GM19351 (cell line): Measurements from ENCODE around the gene PPP1R14C.
A peak's percentile ranks its signal among the peaks of the same experiment; 100 is the strongest.
"Not testable (repeated sequence)": the region's sequence is repeated elsewhere in the genome, so short reads cannot be mapped to it uniquely, and the experiment has no call there.

Source experiments
- ATAC-seq: cut with Tn5 transposase; IDR thresholded peaks from one replicate; pipeline ENCODE4 v1.9.1; 2021; ENCODE audit warnings: mild to moderate bottlenecking, moderate library complexity; ENCODE audit not compliant: unreplicated experiment

PPP1R14C gene

DNA sequence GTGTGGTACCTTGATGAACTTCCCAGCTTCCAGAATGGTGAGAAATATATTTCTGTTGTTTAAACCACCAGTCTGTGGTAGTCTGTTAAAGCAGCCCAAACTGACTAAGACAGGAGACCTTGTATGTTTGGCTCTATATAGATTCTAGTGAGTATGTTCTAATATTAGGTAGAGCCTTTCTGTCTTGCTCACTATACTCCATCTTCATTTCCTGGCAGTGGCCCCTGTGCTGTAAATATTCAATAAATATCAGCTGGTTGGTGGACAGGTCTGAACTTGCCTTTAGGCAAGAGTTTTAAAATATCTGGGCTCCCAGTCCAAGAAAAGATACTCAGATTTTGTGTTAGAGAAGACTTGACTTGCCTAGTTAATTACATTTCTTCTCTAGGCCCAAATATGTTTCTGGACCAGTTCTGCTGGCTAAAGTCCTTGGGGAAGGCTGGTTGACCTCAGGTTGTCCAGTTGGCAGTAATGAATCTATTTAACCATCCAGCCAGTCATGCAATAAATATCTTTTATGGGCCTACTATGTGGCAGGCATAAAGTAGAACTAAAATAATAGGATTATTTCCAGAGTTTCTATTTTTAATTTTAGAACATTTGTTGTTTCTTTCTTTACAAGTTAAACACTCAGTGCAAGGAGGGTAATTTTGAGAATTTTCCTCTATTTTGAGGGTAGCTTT, 22.3 kb downstream of the PPP1R14C start:
- no peak for ATAC-seq

DNA sequence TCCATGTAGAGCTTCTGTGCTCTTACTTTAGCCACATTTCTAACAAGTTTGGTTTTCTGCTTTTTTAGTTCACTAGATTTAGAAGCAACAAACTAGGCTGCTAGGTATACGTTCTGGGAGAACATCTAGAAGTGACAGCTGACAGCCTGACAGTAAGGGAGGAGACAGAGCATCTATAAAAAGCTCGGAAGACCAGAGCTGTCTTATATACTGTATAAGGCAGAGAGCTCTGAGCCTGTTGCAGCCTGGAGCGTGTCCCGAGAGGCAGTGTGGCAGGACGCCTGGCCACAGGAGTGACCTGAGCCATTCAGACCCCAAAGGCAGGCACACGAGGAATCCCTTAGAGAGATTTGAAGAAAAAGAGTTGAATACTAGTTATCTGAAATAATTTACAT, 24.6 kb downstream of the PPP1R14C start:
- ATAC-seq: no peak

DNA sequence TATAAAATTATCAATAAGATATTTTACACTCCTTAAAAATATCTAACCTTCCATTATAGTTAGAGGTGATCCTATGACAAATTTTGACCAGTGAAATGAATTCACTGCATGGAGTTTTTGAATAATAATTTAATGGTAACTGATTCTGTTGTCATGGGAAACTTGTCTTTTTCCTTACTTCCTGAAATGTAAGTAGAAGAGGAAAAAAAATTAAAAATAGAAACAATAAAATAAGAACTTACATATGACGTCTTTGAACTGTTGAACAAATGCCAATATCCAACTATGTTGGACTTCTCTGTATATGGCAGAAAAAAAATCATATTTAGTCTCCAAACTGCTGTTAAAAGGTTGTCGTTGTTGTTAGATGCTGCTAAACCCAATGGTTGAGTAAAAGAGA, 26.3 kb downstream of the PPP1R14C start:
- no peak for ATAC-seq

DNA sequence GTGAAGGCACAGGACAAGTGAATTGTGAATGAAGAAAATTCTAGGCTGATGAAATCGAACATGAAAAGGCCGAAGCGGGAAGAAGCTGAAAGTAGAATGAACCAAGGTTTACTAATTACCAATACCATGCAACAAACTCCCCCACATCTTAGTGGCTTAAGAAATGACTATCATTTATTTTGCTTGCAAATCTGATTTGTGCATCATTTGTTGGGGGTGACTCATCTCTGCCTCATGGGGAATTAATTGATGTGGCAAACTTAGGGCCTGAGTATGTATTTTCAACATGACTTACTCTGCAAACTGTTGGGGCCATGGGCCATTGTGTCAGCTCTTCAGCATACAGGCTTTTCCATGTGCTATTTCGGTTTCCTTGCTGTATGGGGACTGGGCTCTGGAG, 26.8 kb downstream of the PPP1R14C start:
- no peak for ATAC-seq

DNA sequence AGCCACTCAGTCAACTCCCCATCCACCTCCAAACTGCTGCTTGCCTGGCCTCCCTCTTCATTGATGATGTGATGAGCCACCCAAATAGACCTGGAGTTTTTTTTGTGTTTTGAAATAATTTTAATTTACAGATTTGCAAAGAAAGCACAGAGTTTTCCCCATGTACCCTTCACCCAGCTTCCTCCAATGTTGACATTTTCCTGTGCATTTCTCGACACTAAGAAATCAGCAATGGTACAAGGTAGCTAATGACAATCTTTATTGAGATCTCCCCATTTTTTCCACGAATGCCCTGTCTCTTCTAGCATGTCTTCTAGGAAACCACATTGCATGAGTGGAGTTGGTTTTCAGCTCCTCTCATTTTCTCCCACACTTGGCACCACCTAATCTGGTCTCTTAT, 30.1 kb downstream of the PPP1R14C start:
- no peak for ATAC-seq

DNA sequence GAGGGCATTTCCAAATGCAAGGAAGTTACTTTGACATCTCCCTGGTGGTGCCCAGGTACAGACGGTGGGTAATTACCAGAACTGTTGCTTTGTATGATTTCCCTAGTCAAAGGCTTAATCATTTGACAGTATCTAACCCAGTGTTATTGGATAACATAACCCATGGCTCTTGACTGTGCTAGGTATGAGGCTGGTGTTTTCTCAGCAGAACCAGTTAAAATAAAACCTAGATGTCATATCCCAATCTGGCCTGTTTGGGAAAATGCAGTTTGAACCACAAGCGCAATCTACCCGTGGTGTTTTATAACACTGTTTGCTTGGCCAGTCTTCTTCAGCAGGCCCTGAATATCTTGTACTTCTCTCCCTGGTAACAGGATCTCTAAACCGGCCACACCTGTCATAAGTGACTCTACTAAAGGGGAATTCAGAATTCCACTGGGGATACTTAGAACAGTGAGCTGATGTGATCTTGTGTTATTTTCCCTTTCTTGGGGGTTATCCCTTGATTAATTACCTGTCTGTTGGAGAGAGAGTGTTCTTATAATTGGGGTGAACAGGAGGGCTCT, 32.8 kb downstream of the PPP1R14C start:
- no peak for ATAC-seq

DNA sequence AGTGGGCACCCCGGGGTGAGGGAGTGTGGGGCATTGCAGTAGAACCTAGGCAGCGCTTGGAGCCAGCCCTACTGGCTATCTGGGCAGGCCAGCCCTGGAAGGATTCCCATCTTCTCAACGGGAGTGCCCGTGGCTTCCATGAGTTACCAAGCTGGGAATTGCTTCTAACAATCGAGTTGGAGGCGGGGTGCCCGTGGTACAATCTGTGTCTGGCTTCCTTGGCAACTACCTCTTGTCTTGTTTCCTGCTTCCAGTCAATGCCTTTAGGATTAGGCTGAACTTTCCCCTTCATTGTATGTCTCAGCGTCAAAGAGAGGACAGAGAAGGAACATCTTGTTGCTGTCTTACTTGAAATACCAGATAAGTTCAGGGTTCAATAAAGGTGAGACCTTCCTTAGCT, 33.3 kb downstream of the PPP1R14C start:
- no peak for ATAC-seq

DNA sequence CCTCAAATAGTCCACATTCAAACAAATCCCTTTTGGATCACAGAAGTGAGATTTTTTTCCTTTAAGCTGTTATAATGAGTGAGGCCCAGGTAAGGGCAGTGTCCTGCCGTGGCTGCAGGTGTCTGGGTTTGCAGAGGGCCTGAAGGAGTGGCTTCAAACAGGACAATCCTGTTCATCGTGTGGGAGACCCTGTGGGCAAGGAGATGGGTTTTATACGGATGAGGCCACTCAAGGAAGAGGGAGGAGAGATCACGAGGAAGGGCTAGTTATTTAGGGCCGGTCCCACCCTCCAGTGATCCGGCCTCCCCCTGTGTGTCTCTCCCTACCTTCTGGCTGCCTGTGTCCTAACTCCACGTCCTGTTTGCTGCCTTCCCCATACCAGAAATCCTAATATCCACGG, 33.8 kb downstream of the PPP1R14C start:
- ATAC-seq: no peak

DNA sequence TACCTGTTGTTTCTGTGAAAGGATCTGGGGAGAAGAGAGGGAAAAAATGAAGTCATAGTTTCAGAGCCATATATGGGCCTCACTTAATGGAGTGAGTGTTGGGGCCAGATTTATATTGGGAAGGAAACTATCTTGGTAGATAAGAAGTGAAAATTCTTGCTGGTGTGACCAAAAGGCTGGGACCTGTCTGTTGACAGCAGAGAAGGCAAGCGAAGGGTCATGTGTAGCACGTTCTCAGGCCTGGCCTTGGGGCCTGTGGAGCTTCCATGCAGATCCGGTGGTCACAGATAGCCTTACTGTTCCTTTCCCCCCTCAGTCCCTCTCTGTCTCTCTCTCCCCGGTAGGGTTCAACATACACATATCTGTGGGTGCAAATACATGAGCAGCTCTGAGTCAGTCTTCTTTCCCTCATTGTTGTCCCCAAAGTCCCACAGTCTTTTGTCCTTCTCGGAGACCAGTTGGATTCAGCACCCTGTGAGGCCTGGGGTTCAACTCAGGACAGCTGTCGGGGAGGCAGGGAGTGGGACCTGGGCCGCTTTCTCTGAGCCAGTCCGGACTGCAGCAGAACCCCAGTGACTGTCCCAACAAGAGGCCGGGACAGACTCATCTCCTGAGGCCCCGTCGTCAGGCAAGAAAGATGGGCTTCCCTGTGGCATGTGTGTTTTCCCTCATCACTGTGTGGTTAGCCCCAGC, 34.6 kb downstream of the PPP1R14C start:
- no peak for ATAC-seq

DNA sequence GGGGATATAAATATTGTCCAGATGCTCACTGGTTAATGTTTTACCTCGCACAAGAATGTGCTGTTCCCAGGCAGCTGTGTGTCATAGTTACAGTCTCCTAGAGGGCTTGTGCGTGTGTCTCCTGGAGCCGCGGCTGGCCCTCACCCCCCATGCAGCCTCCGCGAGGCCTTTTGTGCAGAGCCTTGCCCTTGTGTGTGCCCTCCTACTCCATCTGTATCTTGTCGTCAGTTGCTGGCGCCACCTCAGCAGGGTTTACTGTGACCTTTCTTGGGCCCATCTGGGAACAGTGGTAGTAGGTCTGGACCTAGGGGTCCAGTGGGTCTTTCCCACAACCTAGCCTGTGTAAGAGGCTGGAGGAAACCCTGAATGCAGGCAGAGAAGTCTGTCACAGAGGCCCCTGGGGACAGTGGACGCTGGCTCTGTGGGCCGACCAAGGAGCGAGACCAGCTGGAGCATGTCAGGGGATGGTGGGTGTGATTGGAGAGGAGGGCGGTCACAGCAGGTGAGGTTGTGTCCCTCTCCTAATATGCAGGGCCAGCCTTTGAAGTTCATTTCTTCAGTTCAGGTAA, 35.2 kb downstream of the PPP1R14C start:
- ATAC-seq: no peak

DNA sequence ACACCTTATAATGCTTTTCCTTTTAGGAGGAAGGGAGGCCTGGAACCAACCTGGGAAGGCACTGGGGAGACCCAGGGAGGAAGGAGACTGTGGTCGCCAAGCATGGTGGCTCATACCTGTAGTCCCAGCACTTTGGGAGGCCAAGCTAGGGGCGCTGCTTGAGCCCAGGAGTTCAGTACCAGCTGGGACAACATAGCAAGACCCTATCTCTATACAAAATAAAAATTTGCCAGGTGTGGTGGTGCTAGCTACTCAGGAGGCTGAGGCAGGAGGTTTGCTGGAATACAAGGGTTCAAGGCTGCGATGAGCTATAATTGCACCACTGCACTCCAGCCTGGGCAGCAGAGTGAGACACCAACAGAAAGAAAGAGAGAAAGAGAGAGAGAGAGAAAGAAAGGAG, 36.2 kb downstream of the PPP1R14C start:
- ATAC-seq: no peak

DNA sequence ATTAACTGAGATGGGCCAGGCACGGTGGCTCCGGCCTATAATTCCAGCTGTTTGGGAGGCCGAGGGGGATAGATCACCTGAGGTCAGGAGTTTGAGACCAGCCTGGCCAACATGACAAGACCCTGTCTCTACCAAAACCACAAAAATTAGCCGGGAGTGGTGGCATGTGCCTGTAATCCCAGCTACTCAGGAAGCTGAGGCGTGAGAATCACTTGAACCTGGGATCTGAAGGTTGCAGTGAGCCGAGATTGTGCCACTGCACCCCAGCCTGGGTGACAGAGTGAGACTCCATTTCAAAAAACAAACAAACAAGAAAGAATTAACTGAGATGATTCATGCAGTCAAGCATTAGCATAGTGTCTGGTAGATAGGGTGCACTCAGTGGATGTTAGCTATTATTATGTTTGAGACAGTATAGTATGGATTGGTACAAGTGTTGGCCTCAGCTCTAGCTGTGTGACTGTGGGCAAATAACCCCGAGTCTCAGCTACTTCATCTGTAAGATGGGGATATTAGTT, 37.1 kb downstream of the PPP1R14C start:
- not testable (repeated sequence) for ATAC-seq

DNA sequence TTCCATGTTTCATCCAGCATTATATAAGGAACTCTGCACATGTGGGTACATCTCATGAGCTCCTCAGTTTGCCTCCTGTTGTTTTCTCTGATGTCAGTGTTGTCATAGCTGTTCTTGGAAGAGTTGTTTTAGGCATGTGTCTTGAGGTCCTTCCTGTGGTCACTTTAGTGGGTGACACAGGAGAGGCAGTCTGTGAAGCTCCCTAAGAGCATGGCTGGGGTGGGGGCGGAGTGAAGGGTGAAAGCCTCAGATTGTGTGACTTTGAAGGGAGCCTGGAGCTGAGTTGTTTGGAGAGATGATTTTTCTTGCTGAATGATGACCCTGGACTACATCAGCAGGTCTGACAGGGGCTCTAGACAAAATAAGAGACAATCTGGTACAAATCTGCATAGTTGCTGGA, 37.7 kb downstream of the PPP1R14C start:
- no peak for ATAC-seq

DNA sequence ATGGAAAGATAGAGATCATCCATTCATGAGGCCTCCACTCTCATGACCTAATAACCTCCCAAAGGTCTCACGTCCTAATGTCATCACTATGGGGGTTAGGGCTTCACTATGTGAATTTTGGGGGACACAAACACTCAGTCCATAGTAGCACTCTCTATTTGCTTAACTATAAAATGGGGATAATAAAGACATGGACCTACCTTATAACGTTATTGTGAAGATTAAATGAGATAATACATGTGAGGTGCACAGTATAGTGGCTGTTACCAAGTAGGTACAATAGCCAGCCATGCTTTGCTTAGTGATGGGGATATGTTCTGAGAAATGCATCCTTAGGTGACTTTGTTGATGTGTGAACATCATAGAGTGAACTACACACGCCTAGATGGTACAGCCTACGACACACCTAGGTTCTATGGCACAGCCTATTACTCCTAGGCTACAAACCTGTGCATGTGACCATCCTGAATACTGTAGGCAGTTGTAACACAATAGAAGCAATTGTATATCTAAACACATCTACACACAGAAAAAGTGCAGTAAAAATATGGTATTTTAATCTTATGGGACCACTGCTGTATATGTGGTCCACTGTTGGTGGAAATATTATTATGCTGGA, 39.7 kb downstream of the PPP1R14C start:
- ATAC-seq: no peak

DNA sequence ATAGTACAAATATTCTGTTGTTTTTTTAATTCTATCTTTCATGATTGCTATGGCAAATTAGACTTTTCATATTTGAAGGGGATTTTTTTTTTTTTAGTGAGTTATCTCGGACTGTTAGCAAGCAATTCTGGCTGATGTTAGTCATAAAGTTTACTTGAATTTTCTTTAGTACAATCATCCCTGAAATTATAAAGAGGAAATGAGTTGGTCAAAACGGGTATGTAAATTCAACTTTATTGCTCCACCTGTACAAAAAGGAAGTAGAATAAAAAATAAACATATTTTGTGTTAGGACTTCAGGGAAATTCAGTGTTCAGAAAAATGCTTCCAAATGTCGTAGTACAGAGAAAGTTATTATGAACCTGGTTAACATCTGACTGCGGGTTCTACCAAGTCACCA, 40.3 kb downstream of the PPP1R14C start:
- no peak for ATAC-seq

DNA sequence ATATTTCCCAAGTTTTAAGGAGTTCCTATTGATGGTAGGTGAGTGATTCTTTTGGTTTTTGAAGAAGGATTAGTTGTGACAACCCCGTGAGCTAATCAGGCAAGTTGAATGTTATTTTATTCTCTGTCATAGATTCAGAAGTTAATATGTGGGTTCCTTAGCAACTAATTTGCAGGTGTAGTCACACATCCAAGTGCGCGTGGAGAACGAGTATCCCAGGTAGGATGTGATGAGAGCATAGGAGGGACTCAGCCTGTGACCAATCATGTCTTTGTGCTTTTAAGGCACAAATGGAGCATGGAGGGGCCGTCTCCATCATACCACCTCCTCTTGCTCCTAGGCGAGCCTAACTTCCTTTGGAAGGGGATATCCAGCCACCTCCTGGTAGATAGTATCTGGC, 41.1 kb downstream of the PPP1R14C start:
- no peak for ATAC-seq

DNA sequence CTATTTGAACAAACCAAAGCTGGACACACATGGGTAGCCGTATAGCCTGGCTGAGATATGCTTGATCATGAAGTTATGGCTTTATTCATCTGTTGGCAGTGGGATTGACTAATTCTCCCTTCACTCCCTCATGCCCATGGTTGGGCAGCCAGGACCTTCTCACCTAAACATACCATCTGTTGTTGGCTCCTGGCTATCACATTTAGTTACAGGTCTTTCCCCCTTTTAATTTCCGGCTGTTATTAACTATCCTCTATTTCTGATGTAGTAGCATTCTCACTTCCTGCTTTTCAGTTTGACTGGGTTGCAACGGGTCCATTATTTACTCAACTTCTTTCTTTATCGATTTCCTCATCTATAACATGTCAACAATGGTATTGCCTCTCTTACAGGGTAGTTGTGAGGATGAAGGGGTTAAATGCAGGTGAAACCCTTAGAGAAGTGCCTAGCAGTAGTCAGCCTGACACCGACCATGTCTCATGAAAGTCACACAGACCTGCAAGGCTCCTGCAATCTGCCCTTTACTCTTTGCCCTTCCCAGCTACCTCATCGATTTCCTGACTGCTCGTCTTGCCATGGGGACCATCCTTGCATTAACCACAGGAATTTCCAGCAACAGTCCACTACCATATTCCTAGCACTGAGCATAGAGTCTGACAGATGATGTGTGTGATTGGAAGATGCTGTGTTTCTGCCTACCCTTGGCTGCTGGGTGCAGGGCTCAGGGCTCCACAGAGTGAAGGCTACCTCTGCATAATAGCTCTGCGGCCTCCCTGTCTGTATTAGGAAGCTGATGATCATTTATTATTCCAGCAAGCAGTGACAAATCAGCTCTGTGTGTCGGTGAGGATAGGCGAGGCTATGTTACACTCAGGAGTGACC, 42.2 kb downstream of the PPP1R14C start:
- ATAC-seq: peak; percentile 50

DNA sequence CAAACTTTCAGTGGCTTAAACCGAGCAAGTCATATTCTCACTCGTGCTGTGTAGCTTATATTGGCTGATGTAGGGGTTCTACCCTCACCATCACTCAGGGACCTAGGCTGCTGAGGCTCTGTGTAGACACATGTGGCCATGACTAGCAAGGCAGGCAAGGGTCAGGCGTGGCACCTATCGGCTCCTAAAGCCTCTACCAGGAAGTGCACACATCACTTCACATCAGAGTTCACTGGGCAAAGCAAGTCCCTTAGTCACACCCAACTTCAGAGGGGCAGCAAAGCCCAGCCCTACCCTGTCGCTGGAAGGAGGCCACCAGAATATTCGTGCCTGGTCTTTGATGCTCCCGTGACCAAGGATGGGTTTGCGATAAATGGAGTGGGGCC, 42.9 kb downstream of the PPP1R14C start:
- ATAC-seq: no peak

DNA sequence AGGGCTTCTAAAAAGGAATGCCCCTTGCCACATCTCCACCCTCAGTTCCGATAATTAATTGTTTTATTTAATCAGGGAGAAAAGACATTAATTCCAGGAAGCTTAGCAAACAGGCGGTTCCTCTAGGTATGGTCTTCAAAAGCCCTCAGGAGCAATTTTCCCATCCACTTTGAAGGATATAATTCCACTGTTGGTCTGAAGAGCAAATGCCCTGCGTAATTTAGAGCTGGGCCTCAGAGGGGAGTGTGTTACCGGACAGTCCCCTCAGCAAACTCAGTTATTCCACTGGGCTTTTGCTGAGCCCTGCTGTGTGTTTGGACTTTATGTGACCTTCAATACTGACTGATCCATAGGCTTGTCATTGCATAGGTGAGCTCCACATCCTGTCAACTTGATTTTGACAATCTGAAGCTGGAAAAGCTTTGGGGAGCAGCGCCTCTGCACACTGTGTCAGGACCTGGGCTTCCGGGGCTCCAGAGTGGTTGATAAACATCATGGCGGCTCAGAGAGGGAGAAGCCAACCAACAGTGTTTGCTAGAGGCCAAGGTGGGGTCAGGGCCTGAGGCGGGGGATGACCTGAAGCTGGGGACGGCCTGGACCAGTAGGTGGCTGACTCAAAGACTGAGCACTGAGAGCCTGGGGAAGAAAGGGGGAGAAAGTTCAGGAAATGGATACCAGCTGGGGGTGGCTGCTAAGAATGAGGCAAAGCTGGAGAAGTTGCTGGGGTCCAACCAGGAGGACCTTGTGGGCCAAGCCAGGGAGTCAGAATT, 43.5 kb downstream of the PPP1R14C start:
- ATAC-seq: no peak

DNA sequence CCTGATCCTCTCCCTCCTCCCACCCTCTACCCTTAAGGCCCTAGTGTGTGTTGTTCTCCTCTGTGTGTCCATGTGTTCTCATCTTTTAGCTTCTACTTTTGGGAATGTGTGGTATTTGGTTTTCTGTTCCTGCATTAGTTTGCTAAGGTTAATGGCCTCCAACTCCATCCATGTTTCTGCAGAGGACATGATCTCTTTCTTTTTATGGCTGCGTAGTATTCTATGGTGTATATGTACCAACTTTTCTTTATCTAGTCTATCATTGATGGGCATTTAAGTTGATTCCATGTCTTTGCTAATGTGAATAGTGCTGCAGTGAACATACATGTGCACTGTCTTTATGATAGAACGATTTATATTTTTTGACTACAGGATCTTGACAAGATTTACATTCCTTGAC, 44.6 kb downstream of the PPP1R14C start:
- ATAC-seq: not testable (repeated sequence)
